ENCODE results near the gene NUDT3. TPM values are rescaled to one million over a fixed set of nuclear protein-coding genes. Genes with fewer than 3 reads are reported as not detected.

Gene NUDT3
- total and polyA plus RNA-seq, 4 donors: 3.2 to 20.2 (median 9.5) TPM

DNA sequence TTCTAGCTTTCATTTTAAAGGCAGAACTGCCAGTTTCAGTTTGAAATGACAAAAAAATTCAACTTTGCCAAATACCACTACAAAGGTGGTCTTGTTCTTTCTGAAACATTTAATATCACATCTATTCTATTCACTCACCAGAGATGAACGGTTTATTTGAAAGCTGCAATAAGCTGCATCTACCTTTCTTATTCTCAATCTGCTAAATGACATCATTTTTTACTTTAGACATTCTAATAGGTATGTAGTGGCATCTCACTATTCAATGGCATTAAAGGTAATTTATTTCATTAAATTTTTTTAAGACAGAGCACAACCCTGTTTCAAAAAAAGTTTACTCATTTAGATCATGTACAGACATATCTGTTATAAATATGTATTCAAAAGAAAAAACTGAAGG, 77.2 kb downstream of the NUDT3 start:
- 94% methylated on average over 1 of the region's 1 CpG for WGBS
- Histone ChIP-seq H3K4me1 (ENCODE audit: control insufficient read depth in 4 of 4, insufficient read depth in 4 of 4, low read length in 3 of 4) (peaks cover 0 to 3% (median under 1%) of the 10 kb centered on the region in 4 donors), H3K27me3 (ENCODE audit: control insufficient read depth in 4 of 4, insufficient read depth in 4 of 4, low read length in 3 of 4) (no peaks in the 10 kb centered on the region), H3K9me3 (ENCODE audit: control insufficient read depth in 4 of 4, low read length in 3 of 4) (no peaks in the 10 kb centered on the region), H3K4me3 (ENCODE audit: low read depth in 1 of 3, low read length in 3 of 3) (no peak overlapping the region), H3K36me3 (ENCODE audit: control insufficient read depth in 4 of 4, insufficient read depth in 3 of 4, low read depth in 1 of 4, low read length in 3 of 4) (no peaks in the 10 kb centered on the region), H3K27ac (ENCODE audit: low read depth in 1 of 2, low read length in 2 of 2) (no peak overlapping the region), H3K9ac (ENCODE audit: low read depth in 1 of 2, low read length in 2 of 2) (no peak overlapping the region)
- DNase-seq (ENCODE audit: low spot score): no peak
- TF ChIP-seq NR2F2 (IDR thresholded peaks at IDR 0.05) (no peak), GABPA (IDR thresholded peaks at IDR 0.05 in 1 of 2, conservative IDR thresholded peaks at IDR 0.05 in 1 of 2) (no peak), RAD21 (IDR thresholded peaks at IDR 0.05) (no peak), SP1 (IDR thresholded peaks at IDR 0.05) (no peak), JUND (IDR thresholded peaks at IDR 0.05) (no peak), TAF1 (conservative IDR thresholded peaks at IDR 0.05) (no peak), YY1 (IDR thresholded peaks at IDR 0.05) (no peak), HNF4A (conservative IDR thresholded peaks at IDR 0.05) (no peak)
- TF ChIP-seq, protein P1, sequence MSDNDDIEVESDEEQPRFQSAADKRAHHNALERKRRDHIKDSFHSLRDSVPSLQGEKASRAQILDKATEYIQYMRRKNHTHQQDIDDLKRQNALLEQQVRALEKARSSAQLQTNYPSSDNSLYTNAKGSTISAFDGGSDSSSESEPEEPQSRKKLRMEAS (IDR thresholded peaks at IDR 0.05): no peak

DNA sequence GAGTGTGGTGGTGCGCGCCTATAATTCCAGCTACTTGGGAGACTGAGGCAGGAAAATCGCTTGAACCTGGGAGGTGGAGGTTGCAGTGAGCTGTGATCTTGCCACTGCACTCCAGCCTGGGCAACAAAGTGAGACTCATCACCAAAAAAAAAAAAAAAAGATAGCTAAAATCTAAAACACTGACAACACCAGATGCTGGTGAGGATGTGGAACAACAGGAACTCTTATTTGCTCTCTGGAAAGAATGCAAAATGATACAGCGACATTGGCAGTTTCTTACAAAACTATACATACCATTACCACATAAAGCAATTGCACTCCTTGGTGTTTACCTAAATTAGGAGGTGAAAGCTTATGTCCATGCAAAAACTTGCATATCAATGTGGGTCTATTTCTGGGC, 80.2 kb downstream of the NUDT3 start:
- no peak for TF ChIP-seq JUND (IDR thresholded peaks at IDR 0.05)
- TF ChIP-seq, protein P2, sequence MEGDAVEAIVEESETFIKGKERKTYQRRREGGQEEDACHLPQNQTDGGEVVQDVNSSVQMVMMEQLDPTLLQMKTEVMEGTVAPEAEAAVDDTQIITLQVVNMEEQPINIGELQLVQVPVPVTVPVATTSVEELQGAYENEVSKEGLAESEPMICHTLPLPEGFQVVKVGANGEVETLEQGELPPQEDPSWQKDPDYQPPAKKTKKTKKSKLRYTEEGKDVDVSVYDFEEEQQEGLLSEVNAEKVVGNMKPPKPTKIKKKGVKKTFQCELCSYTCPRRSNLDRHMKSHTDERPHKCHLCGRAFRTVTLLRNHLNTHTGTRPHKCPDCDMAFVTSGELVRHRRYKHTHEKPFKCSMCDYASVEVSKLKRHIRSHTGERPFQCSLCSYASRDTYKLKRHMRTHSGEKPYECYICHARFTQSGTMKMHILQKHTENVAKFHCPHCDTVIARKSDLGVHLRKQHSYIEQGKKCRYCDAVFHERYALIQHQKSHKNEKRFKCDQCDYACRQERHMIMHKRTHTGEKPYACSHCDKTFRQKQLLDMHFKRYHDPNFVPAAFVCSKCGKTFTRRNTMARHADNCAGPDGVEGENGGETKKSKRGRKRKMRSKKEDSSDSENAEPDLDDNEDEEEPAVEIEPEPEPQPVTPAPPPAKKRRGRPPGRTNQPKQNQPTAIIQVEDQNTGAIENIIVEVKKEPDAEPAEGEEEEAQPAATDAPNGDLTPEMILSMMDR (IDR thresholded peaks at IDR 0.05; ENCODE audit: low read depth, low read length, missing input control): no peak
- no peak for TF ChIP-seq YY1 (IDR thresholded peaks at IDR 0.05)
- no peak for TF ChIP-seq RAD21 (IDR thresholded peaks at IDR 0.05)
- no peak for TF ChIP-seq FOXA1 (IDR thresholded peaks at IDR 0.05)
- no peak for TF ChIP-seq HNF4A (conservative IDR thresholded peaks at IDR 0.05)
- TF ChIP-seq, protein P3, sequence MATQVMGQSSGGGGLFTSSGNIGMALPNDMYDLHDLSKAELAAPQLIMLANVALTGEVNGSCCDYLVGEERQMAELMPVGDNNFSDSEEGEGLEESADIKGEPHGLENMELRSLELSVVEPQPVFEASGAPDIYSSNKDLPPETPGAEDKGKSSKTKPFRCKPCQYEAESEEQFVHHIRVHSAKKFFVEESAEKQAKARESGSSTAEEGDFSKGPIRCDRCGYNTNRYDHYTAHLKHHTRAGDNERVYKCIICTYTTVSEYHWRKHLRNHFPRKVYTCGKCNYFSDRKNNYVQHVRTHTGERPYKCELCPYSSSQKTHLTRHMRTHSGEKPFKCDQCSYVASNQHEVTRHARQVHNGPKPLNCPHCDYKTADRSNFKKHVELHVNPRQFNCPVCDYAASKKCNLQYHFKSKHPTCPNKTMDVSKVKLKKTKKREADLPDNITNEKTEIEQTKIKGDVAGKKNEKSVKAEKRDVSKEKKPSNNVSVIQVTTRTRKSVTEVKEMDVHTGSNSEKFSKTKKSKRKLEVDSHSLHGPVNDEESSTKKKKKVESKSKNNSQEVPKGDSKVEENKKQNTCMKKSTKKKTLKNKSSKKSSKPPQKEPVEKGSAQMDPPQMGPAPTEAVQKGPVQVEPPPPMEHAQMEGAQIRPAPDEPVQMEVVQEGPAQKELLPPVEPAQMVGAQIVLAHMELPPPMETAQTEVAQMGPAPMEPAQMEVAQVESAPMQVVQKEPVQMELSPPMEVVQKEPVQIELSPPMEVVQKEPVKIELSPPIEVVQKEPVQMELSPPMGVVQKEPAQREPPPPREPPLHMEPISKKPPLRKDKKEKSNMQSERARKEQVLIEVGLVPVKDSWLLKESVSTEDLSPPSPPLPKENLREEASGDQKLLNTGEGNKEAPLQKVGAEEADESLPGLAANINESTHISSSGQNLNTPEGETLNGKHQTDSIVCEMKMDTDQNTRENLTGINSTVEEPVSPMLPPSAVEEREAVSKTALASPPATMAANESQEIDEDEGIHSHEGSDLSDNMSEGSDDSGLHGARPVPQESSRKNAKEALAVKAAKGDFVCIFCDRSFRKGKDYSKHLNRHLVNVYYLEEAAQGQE (IDR thresholded peaks at IDR 0.05): no peak
- TF ChIP-seq HNF4G (IDR thresholded peaks at IDR 0.05): no peak
- no peak for TF ChIP-seq EGR1 (IDR thresholded peaks at IDR 0.05; ENCODE audit: low read depth in 2 of 2)
- TF ChIP-seq GABPA (IDR thresholded peaks at IDR 0.05 in 1 of 2, conservative IDR thresholded peaks at IDR 0.05 in 1 of 2): no peak
- TF ChIP-seq RXRA (IDR thresholded peaks at IDR 0.05): no peak
- no peak for TF ChIP-seq FOXA2 (IDR thresholded peaks at IDR 0.05)
- no peak for TF ChIP-seq NR2F2 (IDR thresholded peaks at IDR 0.05)
- TF ChIP-seq, protein P4, sequence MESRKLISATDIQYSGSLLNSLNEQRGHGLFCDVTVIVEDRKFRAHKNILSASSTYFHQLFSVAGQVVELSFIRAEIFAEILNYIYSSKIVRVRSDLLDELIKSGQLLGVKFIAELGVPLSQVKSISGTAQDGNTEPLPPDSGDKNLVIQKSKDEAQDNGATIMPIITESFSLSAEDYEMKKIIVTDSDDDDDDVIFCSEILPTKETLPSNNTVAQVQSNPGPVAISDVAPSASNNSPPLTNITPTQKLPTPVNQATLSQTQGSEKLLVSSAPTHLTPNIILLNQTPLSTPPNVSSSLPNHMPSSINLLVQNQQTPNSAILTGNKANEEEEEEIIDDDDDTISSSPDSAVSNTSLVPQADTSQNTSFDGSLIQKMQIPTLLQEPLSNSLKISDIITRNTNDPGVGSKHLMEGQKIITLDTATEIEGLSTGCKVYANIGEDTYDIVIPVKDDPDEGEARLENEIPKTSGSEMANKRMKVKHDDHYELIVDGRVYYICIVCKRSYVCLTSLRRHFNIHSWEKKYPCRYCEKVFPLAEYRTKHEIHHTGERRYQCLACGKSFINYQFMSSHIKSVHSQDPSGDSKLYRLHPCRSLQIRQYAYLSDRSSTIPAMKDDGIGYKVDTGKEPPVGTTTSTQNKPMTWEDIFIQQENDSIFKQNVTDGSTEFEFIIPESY (IDR thresholded peaks at IDR 0.05): no peak
- no peak for TF ChIP-seq SP1 (IDR thresholded peaks at IDR 0.05)
- no peak for TF ChIP-seq TAF1 (conservative IDR thresholded peaks at IDR 0.05)
- TF ChIP-seq, protein P5, sequence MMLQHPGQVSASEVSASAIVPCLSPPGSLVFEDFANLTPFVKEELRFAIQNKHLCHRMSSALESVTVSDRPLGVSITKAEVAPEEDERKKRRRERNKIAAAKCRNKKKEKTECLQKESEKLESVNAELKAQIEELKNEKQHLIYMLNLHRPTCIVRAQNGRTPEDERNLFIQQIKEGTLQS (IDR thresholded peaks at IDR 0.05): no peak
- TF ChIP-seq, protein P1 (IDR thresholded peaks at IDR 0.05): no peak
- Histone ChIP-seq H3K4me3 (ENCODE audit: low read depth in 1 of 3, low read length in 3 of 3) (no peak overlapping the region), H3K27me3 (ENCODE audit: control insufficient read depth in 4 of 4, insufficient read depth in 4 of 4, low read length in 3 of 4) (no peaks in the 10 kb centered on the region), H3K36me3 (ENCODE audit: control insufficient read depth in 4 of 4, insufficient read depth in 3 of 4, low read depth in 1 of 4, low read length in 3 of 4) (no peaks in the 10 kb centered on the region), H3K9me3 (ENCODE audit: control insufficient read depth in 4 of 4, low read length in 3 of 4) (no peaks in the 10 kb centered on the region), H3K27ac (ENCODE audit: low read depth in 1 of 2, low read length in 2 of 2) (no peak overlapping the region), H3K9ac (ENCODE audit: low read depth in 1 of 2, low read length in 2 of 2) (no peak overlapping the region), H3K4me1 (ENCODE audit: control insufficient read depth in 4 of 4, insufficient read depth in 4 of 4, low read length in 3 of 4) (peaks cover 7 to 15% (median 8%) of the 10 kb centered on the region in 4 donors)
- 95% methylated on average over 4 of the region's 4 CpGs for WGBS
- DNase-seq (ENCODE audit: low spot score): no peak
